Activated T-cell treated with anti-CD3 and anti-CD28 coated beads for 24 hours (primary cell): ENCODE results near the gene GOLT1A.

ENCODE experiments used
- DNase-seq: peaks from one replicate; pipeline ENCODE4 v3.0.0-alpha.2; 2020; ENCODE audit warnings: low read depth

The GOLT1A gene

GRCh38 chr1:204190212-204191211, 23.3 kb downstream of the GOLT1A start:
- no peak for DNase-seq

GRCh38 chr1:204188959-204189639, 24.7 kb downstream of the GOLT1A start:
- DNase-seq: no peak

DNA sequence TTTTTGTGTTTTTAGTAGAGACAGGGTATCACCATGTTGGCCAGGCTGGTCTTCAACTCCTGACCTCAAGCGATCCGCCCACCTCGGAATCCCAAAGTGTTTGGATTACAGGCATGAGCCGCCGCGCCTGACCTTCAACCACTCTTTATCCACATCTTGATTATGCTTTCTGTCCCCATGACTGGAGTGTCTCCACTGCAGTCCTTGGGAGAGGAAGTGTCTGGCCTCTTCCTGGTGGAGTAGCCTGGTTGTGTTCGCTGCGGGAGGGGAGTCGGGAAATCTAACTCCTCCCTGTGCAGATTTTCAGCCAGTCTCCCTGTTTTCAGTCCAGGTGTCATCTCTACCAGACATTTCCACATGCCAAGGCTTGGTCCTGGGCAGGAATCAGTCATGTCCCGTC, 27.2 kb downstream of the GOLT1A start:
- DNase-seq: no peak

- DNase-seq: no peak
These were observed 32.7 kb downstream of the GOLT1A start for GRCh38 chr1:204181116-204181515.

DNA sequence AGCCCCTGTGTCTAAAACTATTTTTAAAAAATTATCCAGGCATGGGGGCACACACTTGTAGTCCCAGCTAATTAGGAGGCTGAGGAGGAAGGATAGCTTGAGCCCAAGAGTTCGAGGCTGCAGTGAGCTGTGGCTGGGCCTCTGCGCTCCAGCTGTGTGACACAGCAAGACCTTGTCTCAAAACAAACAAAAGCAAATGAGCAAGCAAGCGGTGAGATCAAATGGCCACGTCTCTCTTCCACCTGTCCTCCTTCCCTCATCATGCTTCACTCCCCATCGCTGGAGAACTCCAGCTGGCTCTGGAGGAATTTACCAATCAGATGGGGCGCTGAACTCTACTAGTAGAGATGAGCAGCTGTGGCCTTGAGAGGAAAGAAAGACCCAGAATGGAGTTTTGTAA, 33.7 kb downstream of the GOLT1A start:
- no peak for DNase-seq

GRCh38 chr1:204178487-204179281, 35.1 kb downstream of the GOLT1A start:
- no peak for DNase-seq

DNA sequence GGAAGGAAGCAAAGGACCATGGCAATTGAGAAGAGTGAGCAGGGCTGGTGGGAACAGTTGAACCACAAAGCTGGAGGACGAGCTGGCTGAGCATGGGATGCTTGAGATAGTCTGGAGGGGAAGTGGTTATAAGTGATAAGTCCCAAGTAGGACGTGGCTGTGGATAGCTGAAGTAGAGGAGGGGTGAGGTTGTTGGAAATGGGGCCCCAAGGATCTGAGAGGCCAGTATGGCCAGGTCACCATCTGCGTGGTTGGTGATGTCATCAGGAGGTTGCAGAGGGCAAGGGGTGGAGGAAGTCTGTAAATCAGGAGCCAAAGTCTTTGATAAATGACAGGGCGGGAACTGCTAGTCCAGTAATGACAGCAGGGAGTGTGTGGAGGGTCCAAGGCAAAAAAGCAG, 36.7 kb downstream of the GOLT1A start:
- no peak for DNase-seq

DNA sequence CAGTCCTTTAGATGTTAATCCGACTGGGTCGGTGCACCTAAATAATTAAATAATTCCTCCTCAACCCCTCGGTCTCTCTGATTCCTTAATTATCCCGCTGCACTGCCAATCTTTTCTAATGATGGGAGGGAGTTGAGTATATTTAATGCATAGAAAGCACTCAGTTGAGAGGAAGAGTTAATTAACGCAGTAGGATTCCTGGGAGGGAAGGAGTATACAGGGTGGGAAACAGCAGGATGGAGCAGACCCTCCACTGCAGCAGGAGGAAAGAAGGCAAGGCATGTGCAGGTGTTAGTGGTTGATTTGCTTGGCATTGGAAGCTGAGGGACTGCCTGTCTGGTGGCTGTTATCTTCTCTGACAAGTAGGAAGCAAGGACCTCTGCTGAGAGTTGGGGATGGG, 37.7 kb downstream of the GOLT1A start:
- no peak for DNase-seq

GRCh38 chr1:204174958-204175357, 38.8 kb downstream of the GOLT1A start:
- no peak for DNase-seq

- no peak for DNase-seq
These were observed 41.3 kb downstream of the GOLT1A start for GRCh38 chr1:204172404-204173029.

DNA sequence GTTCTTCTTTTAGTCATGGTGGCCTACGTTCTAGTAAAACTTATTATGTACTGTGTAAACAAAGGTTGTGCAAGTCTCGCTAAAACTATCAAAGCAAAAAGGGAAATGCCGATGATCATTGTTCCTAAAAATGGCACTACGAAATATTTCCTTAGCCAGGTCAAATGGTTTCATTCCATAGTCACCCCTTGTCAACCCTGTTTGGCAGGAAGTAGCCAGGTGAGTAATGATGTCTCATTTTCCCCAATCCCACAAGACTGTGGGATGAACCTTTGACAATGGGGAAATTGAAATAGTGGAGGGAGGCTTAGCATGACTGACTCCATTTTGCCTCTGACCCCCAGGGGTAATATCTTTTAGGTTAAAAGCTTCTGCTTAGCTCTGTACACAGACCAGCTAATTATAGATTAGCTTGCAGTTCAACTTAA, 42.0 kb downstream of the GOLT1A start:
- DNase-seq: no peak

DNA sequence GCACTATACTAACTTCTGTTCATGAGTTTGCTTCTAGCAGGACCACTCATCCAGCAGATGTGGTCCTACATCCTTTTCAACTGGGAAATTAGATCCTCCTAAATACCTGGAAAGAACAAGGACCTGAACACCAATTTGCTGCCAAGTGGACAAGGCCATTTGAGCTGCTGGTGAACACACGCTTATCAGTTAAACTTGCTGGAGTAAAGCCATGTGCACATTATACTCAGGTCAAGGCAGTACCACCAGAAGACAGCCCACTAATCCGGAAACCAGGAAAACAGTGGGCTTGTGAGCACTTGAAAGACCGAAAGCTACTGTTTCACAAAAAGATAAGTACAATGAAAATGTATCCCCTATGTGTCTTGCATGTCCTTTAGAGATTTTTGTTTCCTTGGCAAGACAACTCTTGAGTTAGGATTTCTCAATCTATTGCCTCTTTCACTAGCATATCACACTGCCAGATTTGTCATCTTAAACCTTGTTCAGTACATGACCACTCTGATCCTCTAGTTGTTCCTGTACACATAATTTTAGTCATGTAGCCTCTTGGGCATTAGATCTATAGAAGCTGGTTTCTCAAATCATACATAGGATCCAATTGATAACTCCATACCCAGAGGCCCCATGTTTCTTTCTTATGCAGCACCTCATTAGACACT, 43.2 kb downstream of the GOLT1A start:
- no peak for DNase-seq

DNA sequence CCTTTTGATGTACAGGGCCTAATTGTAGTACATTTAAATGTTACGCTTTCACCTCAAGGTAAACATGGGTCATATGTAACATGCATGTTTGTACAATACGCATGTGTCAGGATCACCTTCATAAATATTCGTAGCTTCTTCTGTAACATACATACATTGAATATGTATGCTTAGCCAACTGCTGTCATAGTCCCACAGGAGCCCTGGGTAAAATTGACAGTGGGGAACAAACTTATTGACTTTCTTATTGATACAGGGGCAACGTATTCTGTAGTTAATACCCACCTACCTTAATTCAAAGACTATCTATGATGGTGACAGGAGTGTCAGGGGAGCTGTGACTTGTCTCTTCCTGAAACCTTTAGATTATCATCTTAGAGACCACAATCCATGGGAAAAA, 43.9 kb downstream of the GOLT1A start:
- DNase-seq: no peak

DNA sequence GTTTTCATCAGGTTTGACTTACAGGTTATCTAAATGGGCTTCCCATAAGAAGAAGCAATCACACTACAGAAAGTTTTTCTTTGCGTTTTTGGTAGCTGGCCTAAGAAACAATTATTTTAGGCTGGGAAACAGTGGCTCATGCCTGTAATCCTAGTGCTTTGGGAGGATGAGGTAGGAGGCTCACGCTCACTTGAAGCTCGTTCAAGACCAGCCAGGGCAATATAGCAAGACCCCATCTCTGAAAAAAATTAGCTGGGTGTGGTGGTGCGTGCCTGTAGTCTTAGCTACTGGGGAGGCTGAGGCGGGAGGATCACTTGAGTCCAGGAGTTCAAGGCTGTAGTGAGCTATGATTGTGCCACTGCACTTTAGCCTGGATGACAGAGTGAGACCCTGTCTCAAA, 46.1 kb downstream of the GOLT1A start:
- DNase-seq: no peak

DNA sequence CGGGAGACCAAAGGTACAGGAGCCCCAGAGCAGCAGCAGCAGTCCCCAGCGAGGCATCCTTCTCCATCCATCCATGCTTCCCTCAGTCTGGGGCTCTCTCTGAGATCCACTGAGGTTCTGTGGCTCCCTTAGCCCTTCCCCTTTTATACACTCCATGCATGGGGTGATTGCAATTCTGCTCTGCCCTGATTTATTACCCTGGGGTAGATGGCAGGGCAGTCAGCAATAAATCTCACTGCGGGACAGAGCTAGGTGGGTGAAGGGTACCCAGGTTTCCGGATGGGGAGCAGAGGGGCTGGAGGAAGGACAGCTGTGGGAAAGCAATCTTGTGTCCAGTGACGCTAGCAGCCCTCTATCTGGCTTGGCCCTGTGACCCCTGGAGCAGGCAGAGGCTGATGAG, 47.6 kb downstream of the GOLT1A start, which contains the start of gene REN:
TSS of gene REN (minus strand) at position 119 of the 400 bp plus-strand sequence. CDS start at position 75, 44 bp downstream.
- DNase-seq: no peak

DNA sequence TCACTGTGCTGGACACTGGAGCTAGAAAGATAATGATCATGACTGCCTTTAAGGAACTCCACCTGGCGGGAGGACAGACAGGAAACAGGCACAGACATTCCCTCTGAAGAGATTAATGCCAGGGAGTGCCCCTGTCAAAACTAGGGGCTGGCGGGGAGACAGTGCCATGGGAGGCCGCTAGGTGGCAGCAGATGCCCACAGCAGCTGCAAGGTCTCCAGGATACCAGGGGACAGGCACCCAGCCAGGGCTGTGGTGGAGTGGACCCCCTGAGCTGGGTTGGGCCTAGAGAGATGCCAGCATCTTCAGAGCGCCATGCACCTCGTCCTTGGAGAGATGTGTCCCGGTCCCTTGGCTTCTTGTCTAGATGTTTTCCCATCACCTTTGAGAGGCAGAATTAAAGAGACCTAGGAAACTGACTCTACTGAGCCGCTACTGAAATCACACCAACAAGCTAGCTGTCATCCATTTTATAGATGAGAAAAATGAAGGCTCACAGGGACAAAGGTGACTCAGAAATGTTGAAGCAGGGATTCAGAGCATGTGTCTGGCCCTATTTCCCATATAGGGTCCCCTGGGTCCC, 51.2 kb downstream of the GOLT1A start:
- DNase-seq: peak; percentile 72

- DNase-seq: no peak
These were observed 51.9 kb downstream of the GOLT1A start for GRCh38 chr1:204161609-204162493.

- DNase-seq: no peak
These were observed 55.8 kb downstream of the GOLT1A start for GRCh38 chr1:204157962-204158361.

DNA sequence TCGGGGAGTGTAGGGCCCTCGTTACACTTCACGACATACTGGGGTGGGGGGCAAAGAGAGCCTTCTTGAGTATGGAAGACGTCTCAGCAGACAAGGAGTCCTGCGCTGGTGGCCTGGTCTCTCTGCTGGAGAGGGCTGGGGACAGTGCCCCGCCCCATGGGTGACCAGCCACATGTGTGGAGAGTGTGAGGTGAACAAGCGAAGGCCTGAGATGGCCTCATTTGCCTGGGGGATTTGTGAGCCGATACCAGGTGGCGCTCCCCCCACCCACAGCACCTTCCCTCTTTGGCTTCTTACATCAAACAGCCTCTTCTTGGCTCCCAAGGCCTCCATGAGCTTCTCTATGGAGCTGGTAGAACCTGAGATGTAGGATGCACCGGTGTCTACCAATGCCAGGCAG, 57.9 kb downstream of the GOLT1A start:
- no peak for DNase-seq
